Fibroblast of mammary gland (primary cell): ENCODE data around the gene CEBPE.

ENCODE experiments used
- DNase-seq: peaks from one replicate; pipeline ENCODE4 v3.0.0-alpha.2; 2010; ENCODE audit warnings: low read depth
- H3K4me3 ChIP-seq: 2 replicates; pipeline ENCODE4 v1.5.1; 2011; ENCODE audit warnings: low read depth, mild to moderate bottlenecking, low read length, moderate library complexity; ENCODE audit not compliant: control insufficient read depth
- TF ChIP-seq, protein P1 (sequence below): conservative IDR thresholded peaks from 2 replicates; pipeline ENCODE4 v1.5.1; 2011; ENCODE audit warnings: low read depth, low read length, inconsistent platforms; ENCODE audit not compliant: control insufficient read depth, insufficient read depth

Gene CEBPE

DNA sequence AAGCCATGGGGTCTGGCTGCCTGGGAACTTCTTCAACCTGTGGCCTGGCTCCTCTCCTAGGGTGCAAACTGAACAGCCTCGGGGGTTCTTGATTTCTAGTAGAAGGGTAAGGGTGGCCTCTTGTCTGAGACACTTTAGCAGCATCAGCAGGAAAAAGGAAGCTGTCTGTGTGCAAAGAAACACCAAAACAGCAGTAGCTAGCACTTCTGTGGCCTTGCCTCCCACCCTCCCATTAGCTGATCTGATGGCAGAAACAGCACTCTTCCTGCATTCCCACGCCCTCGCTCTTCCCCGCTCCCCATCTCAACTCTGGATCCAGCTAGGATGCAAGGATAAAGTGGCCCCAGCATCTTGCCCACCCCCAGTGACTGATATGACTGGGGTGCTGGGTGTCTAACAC, 43.7 kb upstream of the CEBPE start:
- TF ChIP-seq, protein P1, sequence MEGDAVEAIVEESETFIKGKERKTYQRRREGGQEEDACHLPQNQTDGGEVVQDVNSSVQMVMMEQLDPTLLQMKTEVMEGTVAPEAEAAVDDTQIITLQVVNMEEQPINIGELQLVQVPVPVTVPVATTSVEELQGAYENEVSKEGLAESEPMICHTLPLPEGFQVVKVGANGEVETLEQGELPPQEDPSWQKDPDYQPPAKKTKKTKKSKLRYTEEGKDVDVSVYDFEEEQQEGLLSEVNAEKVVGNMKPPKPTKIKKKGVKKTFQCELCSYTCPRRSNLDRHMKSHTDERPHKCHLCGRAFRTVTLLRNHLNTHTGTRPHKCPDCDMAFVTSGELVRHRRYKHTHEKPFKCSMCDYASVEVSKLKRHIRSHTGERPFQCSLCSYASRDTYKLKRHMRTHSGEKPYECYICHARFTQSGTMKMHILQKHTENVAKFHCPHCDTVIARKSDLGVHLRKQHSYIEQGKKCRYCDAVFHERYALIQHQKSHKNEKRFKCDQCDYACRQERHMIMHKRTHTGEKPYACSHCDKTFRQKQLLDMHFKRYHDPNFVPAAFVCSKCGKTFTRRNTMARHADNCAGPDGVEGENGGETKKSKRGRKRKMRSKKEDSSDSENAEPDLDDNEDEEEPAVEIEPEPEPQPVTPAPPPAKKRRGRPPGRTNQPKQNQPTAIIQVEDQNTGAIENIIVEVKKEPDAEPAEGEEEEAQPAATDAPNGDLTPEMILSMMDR, result no peak
- DNase-seq, result no peak
- H3K4me3 ChIP-seq, result no peak overlapping the region

- H3K4me3 ChIP-seq, result no peak overlapping the region
- TF ChIP-seq, protein P1, result no peak
- no peak for DNase-seq
Measured at GRCh38 chr14:23162005-23162404, 43.0 kb upstream of the CEBPE start.

DNA sequence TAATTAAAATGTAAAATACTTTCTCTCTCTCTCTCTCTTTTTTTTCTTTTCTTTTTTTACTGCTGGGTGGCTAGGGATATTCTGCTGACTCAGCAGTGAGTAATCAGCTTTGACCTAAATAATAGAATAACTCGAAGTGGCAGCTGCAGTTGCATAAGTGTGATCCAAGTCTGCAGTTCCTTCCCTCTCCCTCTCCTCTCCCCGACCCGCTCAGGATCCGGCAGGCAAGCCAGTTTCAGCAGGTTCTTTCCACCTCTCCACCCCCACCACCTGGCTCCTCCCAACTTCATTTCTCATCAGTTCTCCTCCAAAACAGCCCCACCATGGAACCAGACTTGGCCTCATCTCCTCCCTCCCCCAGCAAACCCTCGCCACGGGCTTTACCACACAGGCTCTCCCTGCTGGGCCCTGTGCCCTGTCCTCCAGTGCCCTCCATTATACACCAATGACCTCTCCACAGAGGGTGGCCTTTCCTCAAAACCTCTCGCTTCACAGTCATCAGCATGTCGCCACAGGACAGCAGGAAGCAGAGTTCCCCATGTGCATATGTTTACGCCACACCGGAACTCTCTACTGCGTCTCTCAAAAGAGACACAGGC, 42.0 kb upstream of the CEBPE start:
- DNase-seq, result peak; percentile 89
- no peak overlapping the region for H3K4me3 ChIP-seq
- TF ChIP-seq, protein P1, result no peak

- no peak overlapping the region for H3K4me3 ChIP-seq
- TF ChIP-seq, protein P1, result no peak
- no peak for DNase-seq
Measured at GRCh38 chr14:23159532-23159931, 40.5 kb upstream of the CEBPE start.

DNA sequence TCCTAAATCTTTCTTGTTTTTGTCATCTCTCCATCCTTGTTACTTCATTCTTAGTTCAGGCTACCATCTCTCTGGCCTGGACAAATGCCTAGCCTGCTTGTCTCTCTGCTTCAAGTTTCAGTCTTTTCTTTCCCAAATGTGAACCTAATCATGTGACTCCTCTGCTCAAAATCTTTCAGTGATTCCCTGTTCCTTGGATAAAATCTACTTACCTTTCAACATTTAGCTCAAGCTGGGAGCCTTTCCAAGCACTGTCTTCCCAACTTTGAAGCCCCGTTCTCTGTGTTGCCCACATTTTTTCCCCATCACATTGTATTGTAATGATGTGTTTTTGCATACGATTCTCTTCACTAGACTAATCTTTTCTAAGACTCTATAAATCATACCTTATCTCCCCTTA, 39.7 kb upstream of the CEBPE start:
- H3K4me3 ChIP-seq, result no peak overlapping the region
- DNase-seq, result no peak
- TF ChIP-seq, protein P1, result no peak

- TF ChIP-seq, protein P1, result no peak
- H3K4me3 ChIP-seq, result no peak overlapping the region
- DNase-seq, result peak; percentile 94
Measured at GRCh38 chr14:23154964-23155587, 36.0 kb upstream of the CEBPE start.
